ENCODE results near the gene KRTAP12-3. TPM values are rescaled to one million over a fixed set of nuclear protein-coding genes. Genes with fewer than 3 reads are reported as not detected.

The KRTAP12-3 gene
- total RNA-seq, 1 donor from 2014 or later, result not detected

DNA sequence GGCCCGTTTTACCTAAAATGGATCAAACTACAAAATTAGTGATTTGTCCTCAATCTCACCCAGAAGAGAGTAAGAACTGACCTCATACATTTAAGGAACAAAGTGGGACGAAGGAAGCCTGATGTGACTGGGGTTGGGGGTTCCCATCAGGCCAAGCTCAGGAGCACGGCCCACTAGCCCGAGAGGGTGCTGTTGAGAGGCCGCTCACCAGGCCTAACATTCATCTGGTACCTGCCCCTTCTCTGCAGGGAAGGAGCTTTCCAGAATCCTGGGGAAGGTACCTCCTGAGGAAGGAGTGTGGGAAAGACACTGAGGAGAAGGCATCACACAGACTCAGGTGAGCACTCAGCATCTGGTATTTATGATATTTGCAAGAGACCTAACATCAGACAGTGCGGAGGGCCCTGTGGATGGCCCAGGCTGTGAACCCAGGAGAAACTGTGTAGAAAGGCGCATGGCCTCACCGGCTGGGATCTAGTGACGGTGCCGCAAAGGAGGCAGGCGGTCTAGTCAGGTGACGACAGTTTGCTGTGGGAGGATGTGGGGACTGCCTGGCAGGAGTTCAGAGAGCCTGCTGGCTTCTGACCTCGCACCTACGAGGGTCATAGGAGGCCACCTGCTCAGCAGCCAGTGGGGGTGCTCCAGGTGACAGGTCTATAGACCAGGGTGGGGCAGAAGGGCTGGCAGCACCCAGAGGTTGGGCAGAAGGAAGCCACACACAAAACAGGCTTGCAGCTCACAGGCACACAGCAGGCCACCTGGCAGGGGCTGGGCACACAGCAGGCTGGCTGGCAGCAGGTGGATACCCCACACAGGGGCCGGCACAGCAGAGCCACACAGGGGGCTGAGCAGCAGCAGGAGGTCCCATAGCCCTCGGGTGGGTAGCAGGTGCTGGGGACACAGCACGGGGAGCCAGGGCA is 3.8 kb upstream of the KRTAP12-3 start:
- H3K36me3 ChIP-seq, result no peaks in the 10 kb centered on the region
- H3K27me3 ChIP-seq, result no peaks in the 10 kb centered on the region
- H3K4me1 ChIP-seq, result no peaks in the 10 kb centered on the region
- H3K27ac ChIP-seq, result no peak overlapping the region
- H3K4me1 Mint-ChIP-seq, result no peaks in the 10 kb centered on the region
- H3K9ac ChIP-seq, result no peak overlapping the region
- peaks cover 4% of the 10 kb centered on the region for H3K36me3 Mint-ChIP-seq
- H4K20me1 ChIP-seq (ENCODE audit: low read depth), result no peaks in the 10 kb centered on the region
- no peaks in the 10 kb centered on the region for H3K9me3 ChIP-seq (ENCODE audit: low read depth)
- H3K27me3 Mint-ChIP-seq (ENCODE audit: insufficient read depth, low read depth), result peaks cover 7% of the 10 kb centered on the region
- no peak overlapping the region for H3K4me3 ChIP-seq
- no peak overlapping the region for H3K4me2 ChIP-seq
- TF ChIP-seq, protein P1, sequence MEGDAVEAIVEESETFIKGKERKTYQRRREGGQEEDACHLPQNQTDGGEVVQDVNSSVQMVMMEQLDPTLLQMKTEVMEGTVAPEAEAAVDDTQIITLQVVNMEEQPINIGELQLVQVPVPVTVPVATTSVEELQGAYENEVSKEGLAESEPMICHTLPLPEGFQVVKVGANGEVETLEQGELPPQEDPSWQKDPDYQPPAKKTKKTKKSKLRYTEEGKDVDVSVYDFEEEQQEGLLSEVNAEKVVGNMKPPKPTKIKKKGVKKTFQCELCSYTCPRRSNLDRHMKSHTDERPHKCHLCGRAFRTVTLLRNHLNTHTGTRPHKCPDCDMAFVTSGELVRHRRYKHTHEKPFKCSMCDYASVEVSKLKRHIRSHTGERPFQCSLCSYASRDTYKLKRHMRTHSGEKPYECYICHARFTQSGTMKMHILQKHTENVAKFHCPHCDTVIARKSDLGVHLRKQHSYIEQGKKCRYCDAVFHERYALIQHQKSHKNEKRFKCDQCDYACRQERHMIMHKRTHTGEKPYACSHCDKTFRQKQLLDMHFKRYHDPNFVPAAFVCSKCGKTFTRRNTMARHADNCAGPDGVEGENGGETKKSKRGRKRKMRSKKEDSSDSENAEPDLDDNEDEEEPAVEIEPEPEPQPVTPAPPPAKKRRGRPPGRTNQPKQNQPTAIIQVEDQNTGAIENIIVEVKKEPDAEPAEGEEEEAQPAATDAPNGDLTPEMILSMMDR (IDR thresholded peaks at IDR 0.05), result no peak
- TF ChIP-seq EZH2 (IDR thresholded peaks at IDR 0.05) (no peak), EZH2phosphoT487 (IDR thresholded peaks at IDR 0.05) (no peak)
- no peaks in the 10 kb centered on the region for H3K79me2 ChIP-seq (ENCODE audit: low read depth)
- H2AFZ ChIP-seq (replicated peaks), result no peak overlapping the region
- no peak for DNase-seq (ENCODE audit: low spot score)
- no peak overlapping the region for H3K4me3 Mint-ChIP-seq
- no peak overlapping the region for H3K27ac Mint-ChIP-seq
- H3F3A ChIP-seq (ENCODE audit: low read depth), result no peaks in the 10 kb centered on the region
- peaks cover 26% of the 10 kb centered on the region for H3K9me3 Mint-ChIP-seq

DNA sequence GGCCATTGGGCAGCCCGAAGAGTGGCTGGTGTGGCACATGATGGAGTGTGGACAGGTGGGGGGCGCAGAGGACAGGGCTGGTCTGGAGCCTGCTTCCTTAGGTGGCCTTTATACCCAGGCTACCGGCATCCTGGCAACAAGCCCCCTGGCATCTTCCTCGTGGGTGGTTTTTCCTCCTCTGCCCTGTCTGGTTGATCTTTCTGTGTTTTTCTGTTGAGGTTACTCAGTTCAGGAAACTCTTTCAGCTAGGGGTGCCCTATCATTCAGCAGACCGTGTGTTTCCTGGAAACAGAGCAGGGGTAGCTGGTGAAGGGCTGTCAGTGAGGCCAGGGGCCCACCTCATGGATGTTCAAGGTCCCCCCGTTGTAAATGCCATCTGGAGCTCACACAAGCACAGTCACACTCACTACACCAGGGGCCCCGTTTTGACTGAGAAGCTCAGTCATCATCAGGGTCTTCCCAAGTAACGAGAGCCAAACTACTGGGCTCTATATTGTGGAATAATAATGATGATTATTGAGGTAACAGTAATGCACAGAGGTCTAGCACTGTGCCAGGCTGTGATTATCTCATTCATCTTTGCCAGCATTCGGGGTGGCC is 3.1 kb upstream of the KRTAP12-3 start, which contains the start of gene KRTAP12-4:
Gene KRTAP12-4 (minus strand): TSS at position 84 of the 600 bp plus-strand sequence. CDS start 45 bp downstream, at position 39.
- Histone ChIP-seq H3K36me3 (no peaks in the 10 kb centered on the region), H3K4me2 (no peak within 1 kb of the TSS), H3K27me3 (no peaks in the 10 kb centered on the region), H3K4me1 (no peaks in the 10 kb centered on the region), H3K9ac (no peak within 1 kb of the TSS), H3K27ac (no peak within 1 kb of the TSS), H2AFZ (replicated peaks) (no peak within 1 kb of the TSS), H3K4me3 (no peak within 1 kb of the TSS), H3K79me2 (ENCODE audit: low read depth) (no peaks in the 10 kb centered on the region), H4K20me1 (ENCODE audit: low read depth) (no peaks in the 10 kb centered on the region), H3F3A (ENCODE audit: low read depth) (no peaks in the 10 kb centered on the region), H3K9me3 (ENCODE audit: low read depth) (no peaks in the 10 kb centered on the region)
- Mint-ChIP-seq H3K4me3 (no peak within 1 kb of the TSS), H3K27ac (no peak within 1 kb of the TSS), H3K27me3 (ENCODE audit: insufficient read depth, low read depth) (peaks cover 7% of the 10 kb centered on the region), H3K4me1 (no peaks in the 10 kb centered on the region), H3K36me3 (peaks cover 4% of the 10 kb centered on the region), H3K9me3 (peaks cover 26% of the 10 kb centered on the region)
- DNase-seq (ENCODE audit: low spot score), result no peak
- TF ChIP-seq EZH2 (IDR thresholded peaks at IDR 0.05) (no peak), EZH2phosphoT487 (IDR thresholded peaks at IDR 0.05) (no peak)
- TF ChIP-seq, protein P1 (IDR thresholded peaks at IDR 0.05), result no peak

DNA sequence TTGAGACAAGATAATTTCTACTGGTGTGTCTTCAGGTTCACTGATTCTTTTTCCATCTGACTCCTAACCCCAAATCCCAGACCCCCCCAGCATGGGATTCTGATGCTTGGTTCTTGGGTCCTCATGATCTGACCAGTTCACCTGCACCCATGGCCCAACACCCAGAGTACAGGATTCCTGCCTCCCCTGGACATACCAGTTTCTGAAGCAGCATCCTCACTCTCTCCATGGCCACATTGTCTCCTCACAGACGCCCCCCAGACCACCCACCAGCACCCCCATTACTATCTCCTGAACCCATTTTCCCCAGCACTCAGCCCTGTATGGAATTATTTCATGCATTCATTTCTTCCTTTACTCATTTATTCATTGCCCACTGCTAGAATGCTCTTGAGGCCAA is 864 bp upstream of the KRTAP12-3 start:
- H3K79me2 ChIP-seq (ENCODE audit: low read depth), result no peaks in the 10 kb centered on the region
- H3K9ac ChIP-seq, result no peak overlapping the region
- H3K36me3 ChIP-seq, result no peaks in the 10 kb centered on the region
- no peak for DNase-seq (ENCODE audit: low spot score)
- H4K20me1 ChIP-seq (ENCODE audit: low read depth), result no peaks in the 10 kb centered on the region
- no peak overlapping the region for H3K4me3 ChIP-seq
- TF ChIP-seq, protein P1 (IDR thresholded peaks at IDR 0.05), result no peak
- TF ChIP-seq EZH2phosphoT487 (IDR thresholded peaks at IDR 0.05) (no peak), EZH2 (IDR thresholded peaks at IDR 0.05) (no peak)
- H3K27ac ChIP-seq, result no peak overlapping the region
- H3F3A ChIP-seq (ENCODE audit: low read depth), result no peaks in the 10 kb centered on the region
- H3K27me3 ChIP-seq, result no peaks in the 10 kb centered on the region
- no peak overlapping the region for H2AFZ ChIP-seq (replicated peaks)
- H3K27ac Mint-ChIP-seq, result no peak overlapping the region
- no peak overlapping the region for H3K4me3 Mint-ChIP-seq
- H3K9me3 Mint-ChIP-seq, result peaks cover 29% of the 10 kb centered on the region
- no peaks in the 10 kb centered on the region for H3K36me3 Mint-ChIP-seq
- no peaks in the 10 kb centered on the region for H3K4me1 ChIP-seq
- no peaks in the 10 kb centered on the region for H3K4me1 Mint-ChIP-seq
- H3K9me3 ChIP-seq (ENCODE audit: low read depth), result no peaks in the 10 kb centered on the region
- peaks cover 7% of the 10 kb centered on the region for H3K27me3 Mint-ChIP-seq (ENCODE audit: insufficient read depth, low read depth)
- H3K4me2 ChIP-seq, result no peak overlapping the region
